Femur (tissue), 1 donor: ENCODE measurements around the gene PLK3.
A peak's percentile ranks its signal among the peaks of the same experiment; 100 is the strongest.
"Not testable (repeated sequence)": the region's sequence is repeated elsewhere in the genome, so short reads cannot be mapped to it uniquely, and the experiment has no call there.

Source experiments
- DNase-seq: peaks from one replicate; pipeline ENCODE4 v3.0.0-alpha.2; 2017

The PLK3 gene

GRCh38 chr1:44788120-44788860 lies 11.9 kb upstream of the PLK3 start, which contains the start of gene BEST4:
Gene BEST4, minus strand, starts transcription at chr1:44788170. Its CDS starts 465 bp downstream, at chr1:44787705.
- DNase-seq, result no peak

GRCh38 chr1:44790968-44791801 lies 9.0 kb upstream of the PLK3 start:
- no peak for DNase-seq

- DNase-seq, result no peak
Observed at GRCh38 chr1:44792736-44793502, 7.3 kb upstream of the PLK3 start.

- not testable (repeated sequence) for DNase-seq
Observed at GRCh38 chr1:44797886-44798285, 2.3 kb upstream of the PLK3 start.

GRCh38 chr1:44798481-44799365 lies 1.5 kb upstream of the PLK3 start:
- DNase-seq, result no peak

GRCh38 chr1:44801491-44802305 lies 1.5 kb downstream of the PLK3 start:
- DNase-seq, result no peak

GRCh38 chr1:44802306-44803061 lies 2.3 kb downstream of the PLK3 start:
- DNase-seq, result peak; percentile 74

GRCh38 chr1:44803062-44803311 lies 2.8 kb downstream of the PLK3 start:
- no peak for DNase-seq

- DNase-seq, result no peak
Observed at GRCh38 chr1:44803312-44804095, 3.3 kb downstream of the PLK3 start.

- no peak for DNase-seq
Observed at GRCh38 chr1:44805311-44806024, 5.3 kb downstream of the PLK3 start.

- DNase-seq, result no peak
Observed at GRCh38 chr1:44806025-44806703, 6.0 kb downstream of the PLK3 start.

- no peak for DNase-seq
Observed at GRCh38 chr1:44806704-44807363, 6.7 kb downstream of the PLK3 start, which contains the start of gene DYNLT4. Gene DYNLT4, minus strand, starts transcription at chr1:44807351. Its CDS starts 683 bp downstream, at chr1:44806668.

GRCh38 chr1:44807364-44808062 lies 7.3 kb downstream of the PLK3 start:
- DNase-seq, result peak; percentile 96

GRCh38 chr1:44808063-44808937 lies 8.1 kb downstream of the PLK3 start, which contains the start of gene BTBD19:
Gene BTBD19, plus strand, starts transcription at chr1:44808523. Its CDS starts 298 bp downstream, at chr1:44808821.
- peak; percentile 95 for DNase-seq

- peak; percentile 81 for DNase-seq
Observed at GRCh38 chr1:44808938-44809917, 9.1 kb downstream of the PLK3 start.
